Stimulated activated naive CD8-positive, alpha-beta T cell treated with anti-CD3 and anti-CD28 coated beads, Interleukin-15, amount 100 ng/mL, for 72 hours (primary cell): ENCODE measurements around the gene ZFPL1.
"Not testable (repeated sequence)": the region's sequence is repeated elsewhere in the genome, so short reads cannot be mapped to it uniquely, and the experiment has no call there.

ENCODE experiments used
- ATAC-seq: fragments of 150-1000 bp; cut with Tn5 transposase; 2 replicates; pipeline ENCODE4 v1.10.0; 2021; ENCODE audit warnings: mild to moderate bottlenecking, moderate library complexity
- DNase-seq, 2 donors: peaks; one replicate each; pipeline ENCODE4 v3.0.0; 2021 to 2022
- H3K27ac Mint-ChIP-seq, 2 donors: one replicate each; pipeline ENCODE4 v1.8.0; 2022; ENCODE audit warnings: mild to moderate bottlenecking in 2 of 2, mixed read lengths in 2 of 2, moderate library complexity in 2 of 2
- H3K27me3 Mint-ChIP-seq: one replicate; pipeline ENCODE4 v1.8.0; 2022; ENCODE audit warnings: mixed read lengths
- H3K4me1 Mint-ChIP-seq: one replicate; pipeline ENCODE4 v1.8.0; 2022; ENCODE audit warnings: mild to moderate bottlenecking, mixed read lengths
- H3K4me3 Mint-ChIP-seq, 2 donors: one replicate each; pipeline ENCODE4 v1.8.0; 2022; ENCODE audit warnings: mild to moderate bottlenecking in 2 of 2, mixed read lengths in 2 of 2, moderate library complexity in 1 of 2
- H3K9me3 Mint-ChIP-seq, 2 donors: one replicate each; pipeline ENCODE4 v1.8.0; 2022; ENCODE audit warnings: mixed read lengths in 2 of 2

ZFPL1 gene

DNA sequence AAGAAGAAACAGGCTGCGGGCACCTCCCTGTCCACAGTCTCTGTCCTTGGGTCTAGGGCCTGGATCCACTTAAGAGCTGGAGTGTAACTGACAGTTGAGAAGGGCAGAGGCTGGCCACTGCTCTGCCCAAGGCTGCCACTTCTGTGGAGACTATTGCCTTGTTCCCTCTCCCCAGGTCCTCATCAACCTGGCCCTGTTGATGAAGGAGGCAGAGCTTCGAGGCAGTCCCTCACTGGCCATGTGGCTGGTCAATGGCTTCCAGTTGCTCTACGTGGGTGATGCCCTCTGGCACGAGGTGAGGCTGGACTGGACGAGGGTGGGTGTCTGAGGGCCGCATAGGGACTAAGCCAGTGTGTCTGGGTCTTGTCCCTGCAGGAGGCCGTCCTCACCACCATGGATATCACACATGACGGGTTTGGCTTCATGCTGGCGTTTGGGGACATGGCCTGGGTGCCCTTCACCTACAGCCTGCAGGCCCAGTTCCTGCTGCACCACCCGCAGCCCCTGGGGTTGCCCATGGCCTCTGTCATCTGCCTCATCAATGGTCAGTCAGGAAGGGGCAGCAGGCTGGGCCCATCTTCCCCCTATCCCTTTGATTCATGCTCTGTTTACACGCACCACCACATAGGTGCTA is 30.6 kb downstream of the ZFPL1 start:
- Mint-ChIP-seq H3K4me3 (no peak overlapping the region), H3K9me3 (no peaks in the 10 kb centered on the region), H3K27me3 (no peaks in the 10 kb centered on the region), H3K4me1 (peaks cover 85% of the 10 kb centered on the region), H3K27ac (peak overlapping the region in 1 of 2 donors; percentile 64)
- DNase-seq = no peak
- no peak for ATAC-seq

DNA sequence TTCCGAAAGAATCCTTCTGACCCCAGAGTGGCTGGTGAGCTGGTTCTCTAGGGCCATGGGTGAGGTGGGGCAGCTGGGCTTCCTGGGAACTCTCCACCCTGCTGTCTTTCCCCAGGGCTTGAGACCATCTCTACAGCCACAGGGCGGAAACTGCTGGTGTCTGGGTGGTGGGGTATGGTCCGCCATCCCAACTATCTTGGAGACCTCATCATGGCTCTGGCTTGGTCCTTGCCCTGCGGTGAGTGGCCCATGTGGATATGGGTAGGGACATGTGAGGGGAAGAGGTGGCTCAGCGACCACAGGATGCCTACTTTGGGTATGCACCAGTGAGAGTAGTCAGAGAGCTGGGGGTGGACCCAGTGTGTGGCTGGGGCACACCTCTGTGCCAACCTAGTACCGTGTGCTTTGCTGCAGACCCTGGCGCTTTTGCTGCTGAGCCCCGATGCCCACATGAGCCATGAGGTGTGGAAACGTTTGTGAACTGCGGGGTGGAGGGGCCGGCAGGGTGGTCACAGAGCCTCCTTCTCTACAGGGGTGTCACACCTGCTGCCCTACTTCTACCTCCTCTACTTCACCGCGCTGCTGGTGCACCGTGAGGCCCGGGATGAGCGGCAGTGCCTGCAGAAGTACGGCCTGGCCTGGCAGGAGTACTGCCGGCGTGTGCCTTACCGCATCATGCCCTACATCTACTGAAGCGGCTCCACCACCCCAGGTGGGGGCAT is 31.5 kb downstream of the ZFPL1 start:
- ATAC-seq (no peak), DNase-seq (no peak)
- peaks cover 85% of the 10 kb centered on the region for H3K4me1 Mint-ChIP-seq
- peak overlapping the region in 1 of 2 donors; percentile 63 for H3K27ac Mint-ChIP-seq
- peak overlapping the region; percentile 92 to 95 for H3K4me3 Mint-ChIP-seq
- no peaks in the 10 kb centered on the region for H3K27me3 Mint-ChIP-seq
- H3K9me3 Mint-ChIP-seq = no peaks in the 10 kb centered on the region

DNA sequence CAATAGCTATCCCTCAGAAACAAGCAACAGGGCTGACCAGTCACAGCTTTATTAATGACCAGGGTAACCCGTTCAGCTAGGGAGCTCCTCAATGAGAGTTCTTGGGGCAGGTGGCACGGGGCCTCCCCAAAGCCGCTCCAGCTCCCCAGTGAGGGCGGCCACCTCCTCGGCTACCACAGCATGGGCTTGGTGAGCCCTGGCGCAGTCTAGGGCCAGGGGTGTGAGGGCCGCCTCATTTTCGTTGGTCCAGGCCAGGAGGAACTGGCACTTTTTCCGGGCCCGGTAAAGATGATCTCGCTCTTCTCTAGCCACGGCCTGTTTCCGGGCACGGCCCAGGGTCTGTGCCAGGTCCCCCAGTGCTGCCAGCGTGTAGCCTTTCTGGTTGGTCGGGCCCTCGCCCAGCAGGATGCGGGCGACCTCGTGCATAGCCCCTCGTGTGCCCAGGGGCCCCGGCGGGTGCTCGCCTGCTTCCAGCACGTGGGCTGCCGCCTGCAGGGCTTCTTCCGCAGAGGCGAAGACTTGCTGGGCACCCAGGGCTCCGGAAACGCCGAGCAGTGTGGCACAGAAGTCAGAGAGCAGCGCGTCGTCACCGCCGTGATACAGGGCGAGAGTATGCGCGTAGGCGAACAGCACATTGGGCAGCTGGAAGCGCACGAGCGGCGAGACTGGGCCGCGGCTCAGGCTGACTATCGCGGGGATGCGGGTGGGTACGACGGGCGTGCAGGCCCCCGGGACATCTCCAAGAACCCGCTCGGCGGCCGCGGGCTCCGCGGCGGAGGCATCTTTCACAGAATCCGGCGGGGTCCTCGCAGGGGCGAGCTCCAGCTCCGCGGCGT is 32.6 kb downstream of the ZFPL1 start:
- peak; percentile 41 for ATAC-seq

DNA sequence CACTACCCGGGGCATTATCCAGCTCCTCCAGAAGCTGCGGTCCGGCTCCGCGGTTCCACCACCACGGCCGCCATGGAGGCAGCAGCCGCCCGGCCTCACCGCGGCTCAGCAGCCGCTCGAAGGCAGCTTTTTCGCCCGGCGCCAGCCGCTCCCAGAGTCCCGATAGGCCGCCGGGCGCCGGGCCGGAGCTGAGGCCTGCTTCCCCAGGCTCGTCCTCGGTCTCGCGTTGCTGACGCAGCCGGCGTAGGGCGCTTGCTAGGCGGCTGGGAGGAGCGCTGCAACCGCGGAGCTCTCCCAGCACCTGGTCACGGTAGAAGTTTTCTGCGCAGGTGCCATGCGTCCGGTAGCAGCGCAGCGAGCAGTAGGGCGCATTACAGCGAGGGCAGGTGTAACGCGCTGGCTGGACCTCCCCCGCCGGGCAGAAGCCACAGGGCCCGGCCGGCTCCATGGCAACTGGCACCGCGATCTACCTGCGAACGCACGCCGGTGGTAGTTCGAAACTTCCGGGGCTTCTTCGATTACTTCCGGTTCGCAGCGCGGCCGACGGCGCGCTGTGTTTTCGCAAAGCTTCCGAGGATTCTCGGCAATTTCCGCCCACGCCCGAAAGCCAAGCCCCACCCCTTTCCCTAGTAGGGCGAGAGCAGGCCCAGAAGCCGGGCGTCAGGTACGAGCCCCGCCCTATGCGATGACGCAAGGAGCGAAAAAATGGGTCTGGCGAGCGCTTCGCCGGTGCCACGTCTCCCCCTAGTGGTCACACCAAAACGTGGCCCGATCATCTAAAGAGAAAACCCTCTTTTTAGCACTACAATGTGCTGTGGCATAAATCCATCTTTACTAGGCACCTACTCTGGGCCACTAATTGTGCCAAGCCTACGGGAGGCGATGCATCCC is 33.4 kb downstream of the ZFPL1 start, which contains the start of gene ZNHIT2:
TSS of gene ZNHIT2 (minus strand) at position 496 of the 891 bp plus-strand sequence. CDS start at position 448, 48 bp downstream.
- no peaks in the 10 kb centered on the region for H3K27me3 Mint-ChIP-seq
- DNase-seq = peak; percentile 100
- peak; percentile 64 for ATAC-seq
- H3K27ac Mint-ChIP-seq = peak within 1 kb of the TSS; percentile 97 to 98
- H3K4me1 Mint-ChIP-seq = peaks cover 84% of the 10 kb centered on the region
- H3K4me3 Mint-ChIP-seq = peak within 1 kb of the TSS; percentile 92 to 95
- no peaks in the 10 kb centered on the region for H3K9me3 Mint-ChIP-seq

More for the DNA sequence above, 32.6 kb downstream of the ZFPL1 start:
- Mint-ChIP-seq H3K4me1 (peaks cover 85% of the 10 kb centered on the region), H3K9me3 (no peaks in the 10 kb centered on the region), H3K27ac (peak overlapping the region; percentile 95 to 97), H3K27me3 (no peaks in the 10 kb centered on the region), H3K4me3 (peak overlapping the region; percentile 92 to 95)
- DNase-seq = peak; percentile 59 to 78

DNA sequence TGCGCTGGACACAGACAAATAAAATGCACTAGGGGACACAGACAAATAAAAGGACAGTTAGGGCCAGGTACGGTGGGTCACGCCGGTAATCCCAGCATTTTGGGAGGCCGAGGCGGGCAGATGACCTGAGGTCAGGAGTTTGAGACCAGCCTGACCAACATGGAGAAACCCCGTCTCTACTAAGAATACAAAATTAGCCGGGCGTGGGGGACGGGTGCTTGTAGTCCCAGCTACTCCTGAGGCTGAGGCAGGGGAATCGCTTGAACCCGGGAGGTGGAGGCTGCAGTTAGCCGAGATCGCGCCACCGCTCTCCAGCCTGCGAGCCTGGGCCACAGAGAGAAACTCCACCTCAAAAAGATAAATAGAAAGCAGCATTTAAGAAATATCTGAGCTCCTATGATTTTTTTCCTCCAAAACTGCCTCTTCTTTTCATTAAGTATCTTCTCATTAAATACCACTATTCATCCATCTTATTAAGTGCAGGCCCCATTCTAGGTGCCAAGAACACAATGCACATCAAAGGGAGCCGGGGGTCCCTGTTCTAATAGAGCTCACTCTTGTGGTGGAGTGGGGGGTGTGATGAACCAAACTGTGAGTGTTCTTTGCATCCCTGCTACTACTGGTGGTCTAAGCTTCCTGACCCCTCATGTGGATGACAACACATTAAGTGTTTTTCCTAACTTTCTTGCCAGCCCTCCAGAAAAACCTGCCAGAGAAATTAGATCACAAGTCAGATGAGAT is 34.2 kb downstream of the ZFPL1 start:
- Mint-ChIP-seq H3K9me3 (no peaks in the 10 kb centered on the region), H3K27ac (peak overlapping the region; percentile 43 to 98), H3K27me3 (no peaks in the 10 kb centered on the region), H3K4me3 (peak overlapping the region; percentile 92 to 95), H3K4me1 (peaks cover 83% of the 10 kb centered on the region)
- ATAC-seq = no peak
- DNase-seq = no peak

DNA sequence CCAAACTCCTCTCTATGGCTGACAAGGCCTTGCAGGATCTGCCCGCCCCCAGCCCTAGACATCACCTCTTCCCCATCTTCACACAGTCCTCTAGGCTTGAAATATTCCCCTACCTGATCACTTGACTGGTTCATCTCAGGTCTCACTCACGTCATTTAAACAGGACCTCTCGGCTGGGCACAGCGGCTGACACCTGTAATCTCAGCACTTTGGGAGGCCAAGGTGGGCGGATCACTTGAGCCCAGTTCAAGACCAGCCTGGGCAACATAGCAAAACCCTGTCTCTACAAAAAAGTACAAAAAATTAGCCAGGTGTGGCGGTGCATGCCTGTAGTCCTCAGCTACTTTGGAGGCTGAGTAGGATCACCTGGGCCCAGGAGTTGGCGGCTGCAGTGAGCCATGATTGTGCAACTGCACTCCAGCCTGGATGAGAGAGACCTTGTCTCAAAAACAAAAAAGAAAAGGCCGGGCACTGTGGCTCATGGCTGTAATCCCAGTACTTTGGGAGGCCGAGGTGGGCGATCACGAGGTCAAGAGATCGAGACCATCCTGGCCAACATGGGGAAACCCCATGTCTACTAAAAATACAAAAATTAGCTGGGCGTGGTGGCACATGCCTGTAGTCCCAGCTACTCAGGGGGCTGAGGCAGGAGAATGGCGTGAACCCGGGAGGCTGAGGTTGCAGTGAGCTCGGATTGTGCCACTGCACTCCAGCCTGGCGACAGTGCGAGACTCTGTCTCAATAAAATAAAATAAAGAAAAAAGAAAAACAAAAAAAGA is 35.1 kb downstream of the ZFPL1 start:
- H3K27ac Mint-ChIP-seq = peak overlapping the region; percentile 31 to 85
- peaks cover 81% of the 10 kb centered on the region for H3K4me1 Mint-ChIP-seq
- not testable (repeated sequence) for H3K9me3 Mint-ChIP-seq, DNase-seq, H3K4me3 Mint-ChIP-seq, H3K27me3 Mint-ChIP-seq, ATAC-seq

DNA sequence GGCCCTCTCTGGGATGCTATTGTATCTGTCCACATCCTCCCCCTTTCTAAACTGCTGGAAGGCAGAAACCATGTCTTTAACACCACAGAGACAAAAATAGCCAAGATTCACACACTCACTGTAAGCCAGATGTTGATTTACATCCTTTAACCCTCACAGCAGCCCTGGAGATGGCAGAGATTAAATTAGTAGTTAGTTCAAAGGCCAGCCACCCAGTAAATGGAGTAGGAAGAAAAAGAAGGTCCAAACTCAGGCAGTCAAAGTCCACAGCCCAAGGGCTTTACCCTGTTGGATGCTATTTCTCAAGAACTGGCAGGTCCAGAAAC is 35.6 kb downstream of the ZFPL1 start:
- no peaks in the 10 kb centered on the region for H3K9me3 Mint-ChIP-seq
- H3K4me3 Mint-ChIP-seq = peak overlapping the region in 1 of 2 donors; percentile 100
- H3K27me3 Mint-ChIP-seq = no peaks in the 10 kb centered on the region
- DNase-seq = no peak
- no peak for ATAC-seq
- peaks cover 82% of the 10 kb centered on the region for H3K4me1 Mint-ChIP-seq
- peak overlapping the region; percentile 31 to 67 for H3K27ac Mint-ChIP-seq

DNA sequence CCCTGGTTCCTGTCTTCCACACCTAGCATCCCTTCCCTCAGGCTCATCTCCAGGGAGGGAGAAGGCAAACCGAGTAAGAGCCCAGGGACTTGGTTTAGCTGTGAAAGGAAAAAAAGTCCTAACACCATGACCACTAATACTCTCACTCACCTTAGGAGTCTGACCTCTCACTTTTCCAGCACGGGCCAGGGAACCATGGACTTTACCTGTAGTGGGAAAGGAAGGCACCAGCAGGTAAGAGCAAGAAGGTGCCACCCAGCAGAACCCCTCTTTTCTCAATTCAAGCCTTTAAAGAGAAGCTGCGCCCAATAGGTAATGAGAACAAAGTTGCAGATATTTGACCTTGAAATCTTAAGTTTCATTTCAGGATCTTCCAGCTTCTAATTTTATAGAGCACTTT is 36.8 kb downstream of the ZFPL1 start:
- Mint-ChIP-seq H3K4me1 (peaks cover 80% of the 10 kb centered on the region), H3K27me3 (no peaks in the 10 kb centered on the region), H3K4me3 (peak overlapping the region; percentile 94 to 100), H3K9me3 (no peaks in the 10 kb centered on the region), H3K27ac (peak overlapping the region; percentile 99)
- no peak for ATAC-seq
- DNase-seq = no peak

DNA sequence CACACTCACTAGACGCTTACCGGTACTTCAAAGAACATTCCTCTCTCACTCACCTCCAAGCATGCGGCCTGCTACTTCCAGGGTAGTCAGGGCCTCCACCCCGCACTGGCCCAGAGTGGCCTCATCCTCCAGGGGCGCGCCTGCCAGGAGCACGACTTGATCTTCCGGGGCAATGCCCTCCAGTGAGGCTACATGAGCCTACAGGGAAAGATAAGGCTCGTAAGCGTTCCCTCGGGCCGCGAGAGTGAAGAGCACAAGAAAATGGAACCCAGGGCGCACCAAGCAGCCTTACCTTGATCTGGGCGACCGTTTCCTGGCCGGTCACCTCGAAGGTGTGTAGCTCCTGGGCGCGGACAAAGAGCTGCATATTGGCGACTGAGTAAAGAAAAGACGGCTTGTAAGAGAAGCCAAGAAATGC is 37.4 kb downstream of the ZFPL1 start:
- H3K27me3 Mint-ChIP-seq = no peaks in the 10 kb centered on the region
- H3K4me3 Mint-ChIP-seq = peak overlapping the region; percentile 94 to 100
- ATAC-seq = no peak
- no peaks in the 10 kb centered on the region for H3K9me3 Mint-ChIP-seq
- peak in 1 of 2 donors; percentile 52 for DNase-seq
- H3K4me1 Mint-ChIP-seq = peaks cover 78% of the 10 kb centered on the region
- H3K27ac Mint-ChIP-seq = peak overlapping the region; percentile 99

DNA sequence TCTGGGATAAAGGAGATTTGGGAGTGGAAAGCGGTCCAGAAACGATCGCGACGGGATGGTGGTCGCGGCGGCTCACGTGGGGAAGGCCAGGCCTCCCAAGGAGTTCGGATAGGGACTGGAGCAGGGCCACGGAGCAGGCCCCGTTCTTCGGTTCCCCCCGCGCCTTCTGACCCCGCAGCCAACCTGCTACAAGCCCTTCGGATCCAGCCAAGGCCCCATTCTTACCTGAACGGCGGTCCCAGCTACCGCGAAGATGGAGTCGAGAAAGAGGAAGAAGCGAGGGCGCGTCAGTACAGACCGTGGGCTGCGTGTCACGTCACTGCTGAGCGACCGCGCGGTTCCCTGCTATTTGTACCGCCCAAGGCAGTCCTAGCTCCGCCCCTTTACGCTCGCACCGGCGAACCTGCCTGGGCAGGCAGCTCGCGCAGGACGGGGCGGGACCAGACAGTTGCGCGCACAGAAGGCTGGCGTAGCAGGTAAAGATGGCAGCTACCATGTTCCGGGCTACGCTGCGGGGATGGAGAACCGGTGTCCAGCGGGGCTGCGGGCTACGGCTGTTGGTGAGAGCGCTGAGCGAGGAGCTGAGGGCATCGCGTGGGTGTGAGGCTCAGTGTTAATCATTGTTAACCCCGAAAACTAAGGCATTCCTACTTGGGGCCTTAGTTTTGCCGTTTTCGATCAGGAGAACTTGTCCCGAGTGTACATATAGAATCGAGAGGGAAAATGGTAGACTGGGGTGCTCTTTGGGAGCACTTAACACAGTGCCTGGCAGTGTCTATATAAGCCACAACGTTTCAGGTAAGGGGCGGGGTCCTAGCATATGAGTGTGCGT is 38.1 kb downstream of the ZFPL1 start, which contains the start of the genes FAU and MRPL49:
TSS of gene FAU (minus strand) at position 270 of the 832 bp plus-strand sequence. CDS start 321 bp downstream, outside the sequence.
TSS of gene MRPL49 (plus strand) at position 457 of the 832 bp plus-strand sequence. CDS start at position 483, 26 bp downstream.
- no peaks in the 10 kb centered on the region for H3K27me3 Mint-ChIP-seq
- no peaks in the 10 kb centered on the region for H3K9me3 Mint-ChIP-seq
- ATAC-seq = peak; percentile 90
- H3K4me1 Mint-ChIP-seq = peaks cover 78% of the 10 kb centered on the region
- peak within 1 kb of the TSS; percentile 94 to 100 for H3K4me3 Mint-ChIP-seq
- DNase-seq = peak; percentile 98 to 99
- H3K27ac Mint-ChIP-seq = peak within 1 kb of the TSS; percentile 99

DNA sequence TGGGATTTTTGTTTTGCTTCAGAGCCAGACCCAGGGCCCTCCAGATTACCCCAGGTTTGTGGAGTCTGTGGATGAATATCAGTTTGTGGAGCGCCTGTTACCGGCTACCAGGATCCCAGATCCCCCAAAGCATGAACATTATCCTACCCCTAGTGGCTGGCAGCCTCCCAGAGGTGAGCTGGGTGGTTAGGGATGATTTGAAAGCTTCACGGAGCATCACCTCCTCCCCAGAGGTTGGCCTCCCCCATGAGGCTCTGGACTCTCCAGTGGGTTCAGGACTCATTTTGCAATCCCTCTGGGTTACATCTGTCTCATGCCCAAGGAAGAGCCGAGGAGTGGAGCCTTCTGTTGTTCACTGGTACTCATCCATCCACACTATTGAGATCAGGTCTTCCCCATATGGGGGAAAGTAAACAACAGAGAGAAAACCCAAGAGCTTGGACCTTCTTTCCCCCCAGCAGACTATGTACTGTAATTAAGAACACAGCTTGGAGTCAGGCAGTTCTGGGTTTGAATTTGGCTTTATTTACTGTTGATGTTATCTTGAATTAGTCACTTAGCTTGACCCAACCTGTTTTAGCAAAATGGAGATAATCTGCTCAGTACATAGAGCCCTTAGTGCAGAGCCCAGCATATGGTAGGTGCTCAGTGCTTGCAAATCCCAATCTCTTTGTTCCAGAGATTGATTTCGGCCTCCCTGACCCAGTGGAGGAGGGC is 40.6 kb downstream of the ZFPL1 start:
- Mint-ChIP-seq H3K4me3 (peak overlapping the region; percentile 32 to 54), H3K27ac (peak overlapping the region in 1 of 2 donors; percentile 78), H3K9me3 (no peaks in the 10 kb centered on the region), H3K27me3 (no peaks in the 10 kb centered on the region), H3K4me1 (peaks cover 57% of the 10 kb centered on the region)
- DNase-seq = no peak
- ATAC-seq = no peak
